Measurements from ENCODE around the gene GCK.

GCK gene

DNA sequence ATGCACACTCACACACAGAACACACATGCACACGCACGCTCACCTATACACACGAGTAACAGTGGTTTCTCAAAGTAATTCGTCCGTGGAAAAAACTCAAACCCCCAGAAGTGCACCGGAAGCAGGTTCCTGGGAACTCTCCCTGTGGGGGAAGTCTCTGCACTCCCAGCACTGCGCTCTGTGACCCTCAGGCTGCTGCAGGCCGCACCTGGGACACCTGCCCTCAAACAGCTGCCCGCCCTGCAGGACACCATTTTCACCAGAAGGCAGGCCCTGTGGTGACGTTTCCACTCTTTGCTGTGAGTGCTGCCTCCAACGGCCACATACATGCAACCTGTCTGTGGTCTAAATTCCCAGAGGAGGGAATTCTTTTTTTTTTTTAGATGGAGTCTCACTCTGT lies 32.8 kb upstream of the GCK start:
- no peak for DNase-seq

DNA sequence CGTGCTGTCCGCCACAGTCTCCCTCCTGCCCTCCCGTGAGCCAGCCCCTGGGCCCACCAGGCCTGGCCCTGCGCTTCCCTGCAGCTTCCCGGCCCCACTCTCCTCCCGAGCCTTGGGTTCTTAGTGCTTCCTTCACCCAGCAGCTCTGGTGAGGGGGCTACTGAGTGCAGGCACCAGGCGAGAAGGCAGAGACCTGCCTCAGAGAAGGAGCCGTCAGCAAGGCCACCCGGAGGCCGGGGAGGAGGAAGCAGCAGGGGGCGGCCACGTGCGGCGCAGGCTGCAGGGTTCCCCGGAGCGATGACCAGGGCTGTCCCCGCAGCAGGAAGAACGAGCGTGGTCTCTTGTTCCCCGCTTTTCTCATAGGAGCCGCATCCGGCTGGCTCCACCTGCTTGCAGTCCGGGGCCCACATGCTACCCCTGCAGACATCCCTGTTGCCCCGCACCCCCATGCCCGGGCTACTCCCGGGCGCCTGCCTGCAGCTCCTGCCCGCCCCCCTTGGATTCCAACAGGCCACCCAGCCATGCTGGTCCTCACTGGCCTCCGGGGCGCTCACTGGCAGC lies 32.1 kb upstream of the GCK start:
- DNase-seq = no peak

DNA sequence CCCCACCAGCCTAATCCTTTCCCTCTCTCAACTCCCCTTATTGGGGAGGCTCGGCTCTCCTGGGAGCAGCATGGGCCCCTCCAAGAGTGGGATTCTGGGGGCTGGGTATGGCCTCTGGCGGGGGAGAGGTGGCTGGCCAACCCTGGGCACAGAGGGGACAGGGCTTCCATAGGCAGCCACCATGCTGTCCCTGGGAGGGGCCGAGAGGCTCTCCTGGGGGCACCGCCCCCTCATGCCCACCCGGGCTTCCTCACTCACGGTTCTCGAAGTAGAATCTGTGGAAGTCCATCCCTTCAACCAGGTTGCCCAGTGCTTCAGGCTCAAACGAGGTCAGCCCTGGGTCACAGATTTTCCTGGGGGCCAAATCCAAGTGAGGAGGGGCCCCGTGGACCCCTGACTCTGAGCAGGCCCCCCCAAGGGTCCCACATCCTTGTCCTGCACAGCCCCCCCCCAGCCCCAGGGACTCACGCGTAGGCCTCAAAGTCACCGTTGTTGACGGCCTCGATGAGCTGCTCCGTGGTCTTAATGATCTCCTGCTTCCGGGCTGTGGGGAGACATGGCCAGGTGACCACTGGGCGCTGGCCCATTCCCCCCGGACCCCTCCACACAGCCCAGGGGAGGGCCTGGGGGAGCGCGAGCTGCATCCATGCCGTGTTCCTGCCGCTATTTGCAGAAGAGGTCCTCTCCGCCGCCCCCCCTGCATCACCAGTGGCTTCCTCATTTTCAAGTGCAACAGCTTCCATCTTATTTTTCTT lies 31.3 kb upstream of the GCK start:
- no peak for DNase-seq

DNA sequence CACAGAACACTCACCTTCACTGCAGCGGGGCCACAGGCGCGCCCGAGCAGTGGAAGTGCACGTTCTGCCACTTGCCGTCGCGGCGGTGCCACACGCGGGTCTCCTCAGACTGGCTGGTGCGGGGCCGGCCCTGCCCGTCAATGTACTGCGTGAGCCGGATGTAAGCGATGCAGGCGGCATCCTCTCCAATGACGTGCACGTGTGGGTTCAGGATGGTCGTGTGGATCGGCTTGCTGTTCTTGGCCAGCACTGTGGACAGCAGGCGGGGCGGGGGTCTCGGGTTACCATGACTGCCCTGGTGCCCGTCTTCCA lies 30.8 kb upstream of the GCK start:
- no peak for DNase-seq

DNA sequence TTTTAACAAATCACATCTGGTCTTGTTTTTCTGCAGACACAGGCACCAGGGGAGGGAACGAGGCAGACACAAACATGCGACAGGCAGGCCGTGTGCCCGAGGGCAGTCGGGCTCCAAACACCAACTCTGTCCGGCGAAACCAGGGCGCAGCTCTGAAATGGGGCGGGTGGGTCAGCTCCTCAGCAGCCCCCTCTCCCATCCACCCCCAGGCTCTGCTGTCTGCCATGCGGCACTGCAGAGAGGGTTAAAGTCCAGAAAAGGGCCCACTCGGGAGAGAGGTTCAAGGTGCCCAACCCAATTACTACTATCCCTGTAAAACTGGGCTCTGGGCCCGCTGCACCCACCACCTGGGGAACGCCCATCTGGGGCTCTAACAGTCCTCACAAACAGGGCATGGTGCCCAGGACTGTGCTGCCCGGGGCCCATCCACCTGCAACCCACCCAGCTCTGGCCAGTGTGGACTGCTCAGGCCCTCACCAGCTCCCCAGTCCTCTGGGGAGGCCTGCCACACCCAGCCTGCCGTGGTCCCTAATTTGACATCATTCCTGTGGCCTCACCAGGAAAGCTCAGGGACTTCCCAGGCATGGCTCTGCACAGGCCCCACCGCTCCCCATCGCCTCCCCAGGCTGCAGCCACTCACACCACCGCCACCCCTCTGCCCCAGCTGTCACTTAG lies 30.3 kb upstream of the GCK start:
- DNase-seq = no peak

DNA sequence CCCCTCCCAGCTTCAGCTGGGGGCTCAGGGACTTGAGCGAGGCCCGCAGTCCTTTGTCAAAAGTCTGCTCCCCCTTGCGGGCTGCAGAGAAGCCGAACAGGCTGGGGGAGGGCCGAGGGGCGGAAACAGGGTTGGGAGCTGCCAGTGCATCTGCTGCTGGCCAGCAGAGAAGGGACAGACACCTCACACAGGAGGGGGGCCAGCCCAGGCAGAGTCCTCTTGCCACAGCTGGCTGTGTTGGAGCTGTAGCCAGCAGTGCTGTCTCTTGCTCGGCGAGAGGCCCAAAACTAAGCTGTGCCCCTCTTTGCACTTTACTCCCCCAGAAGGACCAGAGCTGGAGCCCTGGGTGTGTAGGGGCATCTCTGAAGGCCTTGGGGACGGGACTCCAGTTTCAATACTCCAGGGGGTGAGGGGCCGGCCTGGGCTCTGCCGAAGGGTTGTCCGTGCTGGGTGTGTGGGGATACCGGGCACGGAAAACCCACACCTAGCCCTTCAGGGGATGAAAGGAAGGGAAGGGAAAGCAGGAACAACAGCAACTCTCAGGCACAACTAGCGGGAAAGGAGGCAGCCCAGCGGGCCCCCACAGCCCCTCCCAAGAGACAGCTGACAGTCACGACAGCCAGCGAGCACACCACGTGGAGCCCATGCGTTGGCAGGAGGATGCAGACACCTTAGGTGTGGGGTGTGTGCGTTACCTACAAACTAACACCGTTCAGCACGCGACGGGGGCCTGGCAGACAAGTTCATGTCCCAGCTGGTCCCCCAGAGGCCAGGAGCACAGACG lies 29.4 kb upstream of the GCK start:
- no peak for DNase-seq

DNA sequence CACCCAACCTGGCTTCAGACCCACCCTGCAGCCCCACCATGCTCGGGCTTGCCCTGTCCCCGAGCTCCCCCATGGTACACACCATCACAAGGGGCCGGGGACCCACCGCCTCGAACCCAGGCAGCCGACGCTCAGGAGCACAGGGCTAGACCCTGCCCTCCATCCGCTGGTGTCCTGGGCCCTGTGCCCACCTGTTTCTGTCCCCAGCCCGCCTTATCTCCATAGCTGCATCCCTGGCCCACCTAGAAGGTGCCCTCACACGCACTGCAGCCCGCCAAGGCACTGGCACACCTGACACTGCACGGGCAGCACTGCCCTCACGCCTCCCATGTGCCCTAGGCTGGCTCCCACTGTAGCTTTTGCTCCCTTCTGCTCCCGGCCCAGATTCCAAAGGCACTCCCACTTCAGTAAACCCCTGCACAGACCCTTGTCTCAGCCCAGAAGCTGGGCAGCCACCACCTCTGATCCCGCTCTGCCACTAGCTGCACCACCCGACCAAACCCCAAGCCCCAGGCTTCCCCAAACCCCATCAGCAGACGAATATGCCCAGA lies 28.7 kb upstream of the GCK start:
- DNase-seq = no peak

DNA sequence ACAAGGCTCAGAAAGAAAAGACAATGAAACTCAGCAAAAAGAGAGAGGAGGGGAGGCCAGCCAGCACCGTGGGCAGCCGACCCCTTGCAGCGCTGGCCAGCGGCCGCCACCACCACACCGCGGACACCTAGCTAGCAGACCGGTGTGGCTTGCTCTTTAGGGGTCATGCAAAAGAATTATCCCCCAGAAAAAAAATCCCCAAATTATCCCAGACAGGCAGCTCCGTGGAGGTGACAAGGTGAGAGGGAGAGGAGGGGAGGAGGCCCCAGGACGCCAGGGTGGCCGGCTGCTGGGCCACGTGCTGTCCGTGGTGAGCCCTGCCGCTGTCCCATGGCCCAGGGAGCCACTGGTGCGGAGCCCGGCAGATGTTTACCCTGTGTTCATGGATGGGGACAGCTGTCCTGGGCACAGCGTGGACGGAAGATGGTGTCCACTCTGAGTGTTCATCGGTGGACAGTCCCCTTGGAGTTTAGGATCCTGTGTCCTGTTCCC lies 28.0 kb upstream of the GCK start:
- DNase-seq = no peak

DNA sequence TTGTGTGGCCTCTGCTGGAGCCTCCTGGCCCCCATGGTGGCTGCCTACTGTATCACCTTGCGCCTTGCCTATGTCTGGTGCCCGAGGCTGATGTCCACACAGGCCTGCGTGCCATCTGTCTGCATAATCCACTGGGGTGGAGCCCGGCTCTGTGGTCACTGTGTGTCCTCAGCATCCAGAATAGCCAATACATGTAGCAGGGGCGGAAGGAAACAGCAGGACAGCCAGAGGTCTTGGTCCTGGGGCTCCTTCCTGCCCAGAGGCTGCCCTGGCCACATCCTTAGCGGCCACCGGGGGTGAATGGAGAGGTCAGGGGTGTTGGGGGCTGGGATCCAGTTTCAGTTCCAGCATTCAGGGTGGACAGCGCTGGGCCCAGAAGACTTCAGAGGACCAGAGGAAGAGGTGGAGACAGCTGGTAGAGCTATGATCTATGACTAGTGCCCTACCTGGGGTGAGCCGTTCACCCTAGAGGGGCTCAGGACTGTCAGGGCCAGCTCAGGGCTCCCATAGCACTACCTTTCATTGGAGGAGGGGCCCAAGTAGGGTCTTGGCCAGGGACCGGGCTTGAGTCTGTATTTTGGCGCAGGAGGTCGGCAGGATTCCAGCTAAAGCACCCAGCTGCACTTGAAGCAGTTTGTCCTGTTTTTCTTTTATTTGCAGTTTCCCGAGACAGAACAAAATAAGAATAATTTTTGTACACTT lies 27.4 kb upstream of the GCK start:
- no peak for DNase-seq

DNA sequence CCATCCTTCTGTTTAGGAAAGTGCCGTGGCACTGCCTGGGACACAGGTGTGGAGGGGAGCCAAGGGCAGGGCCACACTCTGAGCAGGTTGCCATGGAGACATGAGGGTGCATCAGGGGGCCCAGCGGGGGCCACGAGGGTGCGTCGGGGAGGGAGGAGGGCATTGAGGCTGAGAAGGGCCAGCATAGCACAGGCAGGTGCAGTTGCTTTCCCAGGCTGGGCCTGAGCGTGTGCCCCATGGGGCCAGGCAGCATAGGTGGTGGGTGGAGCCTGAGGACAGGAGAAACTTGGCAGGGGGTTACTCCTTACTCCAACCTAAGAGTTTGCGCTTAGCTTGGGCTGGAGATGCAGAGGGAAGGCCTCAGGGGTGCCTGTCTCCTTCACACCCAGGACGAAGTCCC lies 26.8 kb upstream of the GCK start:
- DNase-seq = no peak

DNA sequence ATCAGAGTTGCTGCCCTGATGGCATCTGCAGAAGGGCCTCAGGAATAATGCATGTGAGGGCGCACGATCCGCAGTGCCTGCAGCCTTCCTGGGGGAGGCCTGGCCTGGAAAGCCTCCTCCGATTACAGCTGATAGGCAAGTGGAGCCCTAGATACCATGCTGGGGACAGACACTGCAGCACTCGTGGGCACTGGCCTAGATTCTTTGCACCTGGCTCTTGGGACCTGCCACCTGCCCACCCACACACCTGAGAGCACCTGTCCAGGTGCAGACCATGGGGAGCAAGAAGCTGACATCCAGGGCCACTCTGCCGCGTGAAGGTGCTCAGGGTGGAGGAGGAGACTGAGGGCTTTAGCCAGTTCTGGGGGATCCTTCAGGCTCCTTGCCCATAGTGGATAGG lies 26.3 kb upstream of the GCK start:
- DNase-seq = no peak

DNA sequence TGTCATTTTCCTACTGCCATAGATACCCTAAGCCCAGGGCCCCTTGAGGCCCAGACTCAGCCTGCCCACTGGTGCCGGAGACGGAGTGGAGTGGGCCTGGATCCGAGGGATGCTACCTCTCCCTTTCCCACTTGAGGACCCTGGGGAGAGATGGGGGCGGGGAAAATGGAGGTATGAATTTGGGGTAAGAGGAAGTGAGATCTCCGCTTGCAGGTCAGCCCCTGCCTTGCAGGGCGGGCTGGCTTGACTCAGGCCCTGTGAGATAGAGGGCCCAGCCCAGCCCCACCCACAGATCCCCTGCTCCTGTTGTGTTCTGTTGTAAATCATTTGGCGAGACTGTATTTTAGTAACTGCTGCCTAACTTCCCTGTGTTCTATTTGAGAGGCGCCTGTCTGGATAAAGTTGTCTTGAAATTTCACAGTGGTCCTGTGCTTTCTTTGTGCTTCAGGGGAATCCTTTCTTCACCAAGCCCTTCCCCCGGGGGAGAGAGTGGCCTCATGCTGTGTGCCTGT lies 24.7 kb upstream of the GCK start:
- DNase-seq = no peak

DNA sequence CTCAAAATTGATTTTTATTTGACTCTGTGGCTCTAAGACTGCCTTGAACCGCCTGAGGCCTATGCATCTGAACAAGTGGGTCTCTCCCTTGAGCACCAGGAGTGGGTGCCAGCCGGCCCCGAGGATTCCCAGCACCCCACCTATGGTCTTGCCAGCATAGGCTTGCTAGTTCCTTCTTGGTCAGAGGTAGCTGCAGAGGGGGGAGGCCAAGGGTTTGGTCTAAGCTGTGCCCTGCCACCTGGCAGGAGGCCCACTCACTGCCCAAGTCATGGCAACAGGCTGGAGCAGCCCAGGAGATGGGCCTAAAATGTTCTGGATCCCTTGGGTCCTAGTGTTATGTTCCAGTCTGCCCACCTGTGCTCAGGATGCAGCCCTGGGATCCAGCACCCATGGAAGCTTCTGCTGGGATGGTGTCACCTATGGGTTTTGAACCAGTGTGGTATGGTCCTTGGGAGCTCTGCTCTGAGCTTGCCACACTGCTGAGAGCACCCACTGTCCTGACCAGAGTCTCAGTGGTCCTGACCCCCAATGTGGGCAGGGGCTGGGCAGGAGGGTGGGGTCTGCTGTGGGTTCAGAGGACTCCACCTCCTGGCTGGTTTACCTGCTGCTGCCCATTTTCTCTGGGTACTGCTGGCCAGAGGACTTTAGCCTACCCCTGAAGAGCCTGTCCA lies 24.1 kb upstream of the GCK start:
- DNase-seq = no peak

DNA sequence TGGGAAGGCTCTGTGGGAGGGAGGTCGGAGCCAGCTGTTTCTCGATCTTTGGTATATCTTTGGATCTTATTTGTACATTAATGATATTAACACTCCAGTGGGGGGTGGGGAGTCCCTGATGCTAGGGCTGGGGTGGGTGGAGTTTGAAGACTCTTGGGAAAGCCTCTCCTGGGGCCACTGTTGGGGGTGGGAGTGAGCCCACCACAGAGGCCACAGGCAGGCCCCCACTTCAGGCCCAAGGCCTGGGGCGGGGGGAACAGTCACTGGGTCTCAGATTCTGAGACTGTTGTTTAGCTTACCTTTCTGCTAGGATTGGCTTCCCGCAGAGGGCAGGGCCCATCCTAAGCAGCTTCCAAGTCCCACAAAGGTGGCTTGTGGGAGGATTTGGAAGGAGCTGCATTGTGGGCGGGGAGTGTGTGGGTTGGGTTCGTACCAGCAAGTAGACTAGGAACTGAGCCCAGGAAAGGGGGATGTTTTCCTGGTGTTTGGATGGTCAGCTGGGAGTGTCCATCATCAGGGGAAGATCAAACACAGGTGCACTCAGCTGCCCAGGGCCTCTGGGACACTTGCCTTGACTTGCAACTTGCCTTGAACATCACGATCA lies 23.4 kb upstream of the GCK start:
- DNase-seq = no peak

DNA sequence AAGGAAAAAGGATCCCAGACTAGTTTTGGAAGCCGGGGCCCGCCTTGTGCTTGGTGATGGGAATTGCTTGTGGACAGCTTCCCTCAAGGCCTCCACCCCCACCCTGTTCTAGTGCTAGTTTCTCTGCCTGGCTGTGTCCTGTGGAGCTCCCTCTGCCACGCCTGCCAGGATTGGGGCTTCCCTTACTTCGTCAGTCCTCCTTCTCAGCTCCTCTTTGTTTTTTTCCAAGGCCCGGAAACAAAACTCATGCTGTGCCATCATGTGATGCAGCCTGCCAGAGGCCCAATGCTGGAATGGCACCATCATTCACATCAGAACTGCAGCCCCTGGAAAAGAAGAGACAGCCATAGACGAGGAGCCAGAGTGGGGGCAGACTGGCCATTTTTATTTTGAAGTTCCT lies 22.8 kb upstream of the GCK start:
- DNase-seq = no peak

DNA sequence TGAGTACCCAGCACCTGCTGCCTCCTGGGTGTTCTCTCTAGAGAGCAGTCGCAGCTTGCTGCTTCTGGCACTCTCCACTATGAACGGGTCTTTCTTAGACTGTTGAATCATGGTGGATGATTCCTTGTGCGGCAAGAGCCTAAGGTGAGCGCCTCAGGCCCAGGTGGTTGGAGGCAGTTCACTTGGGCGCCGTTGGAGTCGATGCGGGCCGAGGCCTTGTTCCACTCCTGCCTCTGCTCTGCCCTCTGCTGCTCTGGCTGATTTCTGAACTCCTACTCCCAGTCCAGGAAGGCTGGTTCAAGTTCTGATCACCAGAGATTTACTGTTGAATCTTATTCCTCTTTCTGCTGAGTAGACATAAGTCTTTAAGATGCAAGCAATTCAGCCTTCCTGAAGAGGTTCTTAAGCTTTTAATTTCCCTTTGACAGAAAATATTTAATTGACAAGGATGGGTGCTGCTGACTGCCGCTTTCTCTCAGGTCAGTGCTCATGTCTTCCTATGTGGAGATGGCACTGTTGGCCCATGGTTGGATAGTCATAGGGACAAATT lies 22.0 kb upstream of the GCK start:
- DNase-seq = no peak

DNA sequence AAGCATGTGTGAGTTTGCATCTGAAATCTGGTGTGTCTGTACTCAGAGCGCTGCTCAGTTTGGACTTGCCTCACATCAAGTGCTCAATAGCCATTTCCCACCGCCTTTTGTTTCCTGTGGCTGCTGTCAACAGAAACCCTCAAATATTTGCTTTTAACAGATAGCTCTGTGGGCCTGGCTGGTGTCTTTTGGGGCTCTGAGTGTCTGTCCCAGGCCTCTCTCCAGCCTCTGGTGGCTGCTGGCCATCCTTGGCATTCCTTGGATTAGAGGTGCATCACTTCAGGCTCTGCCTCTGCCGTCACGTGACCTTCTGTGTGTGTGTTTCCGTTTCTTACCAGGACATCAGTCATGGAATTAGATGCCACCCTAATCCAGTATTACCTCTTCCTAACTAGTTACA lies 20.9 kb upstream of the GCK start:
- DNase-seq = no peak

DNA sequence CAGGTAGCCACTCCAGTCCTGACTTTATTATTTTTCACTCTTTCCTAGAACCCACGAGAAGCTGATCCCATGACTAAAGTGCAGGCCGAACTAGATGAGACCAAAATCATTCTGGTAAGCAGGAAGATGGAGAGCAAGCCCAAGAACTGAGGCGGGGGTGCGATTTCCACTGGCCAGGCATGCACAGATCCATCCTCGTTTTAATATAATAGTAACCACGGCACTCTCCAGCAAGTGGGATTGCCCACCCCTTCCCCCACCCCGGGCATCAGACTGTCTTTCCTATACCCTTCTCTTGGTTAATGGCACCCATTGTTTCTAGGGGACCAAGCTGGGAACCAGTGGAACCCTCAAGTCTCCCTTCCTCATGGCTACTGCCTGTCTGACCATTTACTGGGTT lies 18.8 kb upstream of the GCK start:
- no peak for DNase-seq

DNA sequence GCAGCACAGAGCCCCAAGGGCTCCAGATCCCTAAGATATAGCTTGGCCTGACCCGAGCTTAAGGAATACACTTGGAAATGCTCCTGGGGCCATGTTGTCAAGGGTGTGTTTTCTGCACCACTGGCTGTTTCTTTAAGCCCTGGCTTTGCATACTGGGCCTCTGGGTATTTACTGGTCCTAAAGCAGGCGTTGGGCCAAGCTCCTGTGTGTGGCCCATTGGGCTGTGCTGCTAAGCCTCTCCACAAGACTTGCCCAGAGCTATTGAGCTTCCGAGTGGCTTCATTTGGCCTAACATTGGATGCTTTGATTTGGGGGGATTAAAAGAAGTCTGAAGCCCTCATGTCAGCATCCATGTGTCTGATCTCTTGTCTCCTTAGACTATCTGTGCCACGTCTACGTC lies 16.8 kb upstream of the GCK start:
- DNase-seq = no peak

DNA sequence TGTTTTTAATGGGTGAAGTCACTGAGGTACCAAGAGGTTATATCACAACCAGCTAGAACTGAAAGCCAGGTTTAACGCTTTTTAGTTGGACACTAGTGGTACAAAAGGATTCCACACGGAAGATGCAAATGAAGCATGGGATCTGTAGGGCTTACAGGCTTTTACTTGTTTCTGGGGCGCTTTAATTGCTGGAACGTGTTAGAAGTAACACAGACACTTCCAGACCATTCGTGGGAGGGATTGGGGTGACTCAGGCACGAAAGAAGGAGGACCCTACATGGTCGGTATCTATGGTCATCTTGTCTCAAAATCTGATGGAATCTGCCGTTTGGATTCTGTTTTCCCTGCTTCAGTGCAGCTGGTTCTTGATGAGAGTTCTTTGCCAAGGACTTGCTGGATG lies 12.6 kb upstream of the GCK start:
- DNase-seq = no peak

Data from AML-193 (cell line).